Measurements from ENCODE around the gene HGF.

DNA sequence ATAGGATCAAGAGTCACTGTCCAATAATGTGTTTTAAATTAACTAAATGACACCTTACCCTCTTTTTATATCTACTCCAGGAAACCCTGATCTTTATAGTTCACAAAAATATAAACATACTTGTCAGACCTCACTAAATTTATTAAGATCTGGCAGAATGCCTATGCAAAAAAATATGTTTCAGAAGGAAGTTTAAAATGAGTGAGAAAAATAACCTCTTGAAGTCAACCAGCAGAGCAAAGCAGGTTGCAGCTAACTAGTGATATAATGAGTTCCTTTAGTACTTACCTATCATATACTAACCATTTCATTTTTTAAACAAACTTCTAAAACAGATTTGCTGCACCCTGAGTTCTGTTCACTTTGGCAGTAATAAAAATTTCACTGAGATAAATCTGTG, 14.0 kb upstream of the HGF start:
- TF ChIP-seq ZC3H10 (CRISPR knock-in tag; IDR thresholded peaks at IDR 0.05) (no peak), CREB5 (CRISPR knock-in tag; IDR thresholded peaks at IDR 0.05; ENCODE audit: low read depth) (no peak), GLIS3 (CRISPR knock-in tag; IDR thresholded peaks at IDR 0.05) (no peak), PATZ1 (CRISPR knock-in tag; IDR thresholded peaks at IDR 0.05; ENCODE audit: borderline replicate concordance) (no peak), RARB (CRISPR knock-in tag; IDR thresholded peaks at IDR 0.05) (no peak), OSR1 (CRISPR knock-in tag; IDR thresholded peaks at IDR 0.05) (no peak), ARNTL (CRISPR knock-in tag; IDR thresholded peaks at IDR 0.05; ENCODE audit: borderline replicate concordance, low read depth) (no peak), ZNF565 (CRISPR knock-in tag; conservative IDR thresholded peaks at IDR 0.05; ENCODE audit: low read depth) (no peak), ZFP30 (CRISPR knock-in tag; IDR thresholded peaks at IDR 0.05) (no peak)
- TF ChIP-seq, protein P1, sequence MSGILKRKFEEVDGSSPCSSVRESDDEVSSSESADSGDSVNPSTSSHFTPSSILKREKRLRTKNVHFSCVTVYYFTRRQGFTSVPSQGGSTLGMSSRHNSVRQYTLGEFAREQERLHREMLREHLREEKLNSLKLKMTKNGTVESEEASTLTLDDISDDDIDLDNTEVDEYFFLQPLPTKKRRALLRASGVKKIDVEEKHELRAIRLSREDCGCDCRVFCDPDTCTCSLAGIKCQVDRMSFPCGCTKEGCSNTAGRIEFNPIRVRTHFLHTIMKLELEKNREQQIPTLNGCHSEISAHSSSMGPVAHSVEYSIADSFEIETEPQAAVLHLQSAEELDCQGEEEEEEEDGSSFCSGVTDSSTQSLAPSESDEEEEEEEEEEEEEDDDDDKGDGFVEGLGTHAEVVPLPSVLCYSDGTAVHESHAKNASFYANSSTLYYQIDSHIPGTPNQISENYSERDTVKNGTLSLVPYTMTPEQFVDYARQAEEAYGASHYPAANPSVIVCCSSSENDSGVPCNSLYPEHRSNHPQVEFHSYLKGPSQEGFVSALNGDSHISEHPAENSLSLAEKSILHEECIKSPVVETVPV (CRISPR knock-in tag; IDR thresholded peaks at IDR 0.05) = no peak

Data from SK-N-SH treated with all-trans-retinoic acid at 6 μM for 48 hours (cell line).